ENCODE measurements around the gene FHIT.

GRCh38 chr3:60764870-60765269, 486.4 kb downstream of the FHIT start:
- TF ChIP-seq CTCF (IDR thresholded peaks at IDR 0.05): no peak
- TF ChIP-seq POLR2AphosphoS5 (IDR thresholded peaks at IDR 0.05; ENCODE audit: low read depth, low read length): no peak
- TF ChIP-seq TEAD4 (IDR thresholded peaks at IDR 0.05; ENCODE audit: borderline replicate concordance, insufficient read depth): no peak
- TF ChIP-seq SMC3 (IDR thresholded peaks at IDR 0.05; ENCODE audit: low read depth, low read length): no peak
- no peak for TF ChIP-seq FOXJ3 (CRISPR knock-in tag; IDR thresholded peaks at IDR 0.05)
- TF ChIP-seq MAX (IDR thresholded peaks at IDR 0.05; ENCODE audit: low read depth): no peak
- TF ChIP-seq JUND (IDR thresholded peaks at IDR 0.05): no peak
- TF ChIP-seq FOXM1 (IDR thresholded peaks at IDR 0.05; ENCODE audit: low read depth): no peak
- no peak for TF ChIP-seq EP300 (IDR thresholded peaks at IDR 0.05; ENCODE audit: borderline replicate concordance in 1 of 2, low read depth in 1 of 2, low read length in 1 of 2)
